Measurements from ENCODE around the gene DAND5. TPM values are rescaled to one million over a fixed set of nuclear protein-coding genes. Genes with fewer than 3 reads are reported as not detected.
A peak's percentile ranks its signal among the peaks of the same experiment; 100 is the strongest.

DAND5 gene
- total RNA-seq, 1 experiment from 2014 or later, result 0.17 TPM

- peak; percentile 50 for DNase-seq (ENCODE audit: low spot score)
- TF ChIP-seq EZH2 (IDR thresholded peaks at IDR 0.05; ENCODE audit: borderline replicate concordance, low read depth, low read length, poor library complexity, severe bottlenecking), result no peak
- TF ChIP-seq CTCF (conservative IDR thresholded peaks at IDR 0.05; ENCODE audit: low read depth, low read length), result no peak
- no peaks in the 10 kb centered on the region for H3K27me3 ChIP-seq (replicated peaks; ENCODE audit: insufficient read depth, low read depth, low read length, poor library complexity)
- CTCF ChIA-PET, result interaction anchor here (0.7 to 1.5 kb wide), 3 partner anchors 20 to 47 kb away, joined by 3 to 4 read pairs (median 4); no protein-coding TSS in a partner anchor
- H3K36me3 ChIP-seq (ENCODE audit: insufficient read depth, low read length, poor library complexity, severe bottlenecking), result no peaks in the 10 kb centered on the region
- BruUV-seq (replicated peaks), result no TSS peak
- no peaks in the 10 kb centered on the region for H3K9me3 ChIP-seq (ENCODE audit: low read depth, low read length, poor library complexity, severe bottlenecking)
- POLR2A ChIA-PET (ENCODE audit: low non-redundant PET), result no interaction called here
- H3K4me3 ChIP-seq (ENCODE audit: low read depth, low read length, poor library complexity, severe bottlenecking), result peak overlapping the region; percentile 38
- intact Hi-C loops (cut with micrococcal nuclease; ENCODE audit: unreplicated experiment), result no loop called here
- H3K4me1 ChIP-seq (ENCODE audit: insufficient read depth, low read length, poor library complexity, severe bottlenecking), result peaks cover 27% of the 10 kb centered on the region
- H3K27ac ChIP-seq (ENCODE audit: low read depth, low read length, poor library complexity, severe bottlenecking), result peak overlapping the region; percentile 72
These were observed 44.9 kb downstream of the DAND5 start for GRCh38 chr19:13014101-13014920.

DNA sequence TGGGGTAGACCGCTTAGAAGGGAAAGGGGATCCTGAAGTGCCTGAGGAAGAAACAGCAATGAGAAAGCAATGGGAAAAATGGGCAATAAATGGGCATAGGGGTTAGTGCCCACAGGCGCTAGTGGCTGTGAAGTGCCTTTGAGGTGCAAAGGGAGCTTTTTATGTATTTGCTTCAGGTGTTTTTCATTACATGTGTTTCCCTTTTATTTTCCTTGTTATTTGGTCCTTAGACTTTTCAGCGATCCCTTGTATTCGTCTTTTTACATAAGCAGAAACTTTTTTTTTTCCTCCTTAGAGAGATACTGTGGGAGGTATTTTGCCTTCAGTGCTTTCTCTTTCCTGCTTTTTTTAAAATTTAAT, 45.5 kb downstream of the DAND5 start:
- no peak for TF ChIP-seq EZH2 (IDR thresholded peaks at IDR 0.05; ENCODE audit: borderline replicate concordance, low read depth, low read length, poor library complexity, severe bottlenecking)
- H3K9me3 ChIP-seq (ENCODE audit: low read depth, low read length, poor library complexity, severe bottlenecking), result no peaks in the 10 kb centered on the region
- CTCF ChIA-PET, result no interaction called here
- H3K4me3 ChIP-seq (ENCODE audit: low read depth, low read length, poor library complexity, severe bottlenecking), result no peak overlapping the region
- H3K4me1 ChIP-seq (ENCODE audit: insufficient read depth, low read length, poor library complexity, severe bottlenecking), result peaks cover 29% of the 10 kb centered on the region
- H3K27me3 ChIP-seq (replicated peaks; ENCODE audit: insufficient read depth, low read depth, low read length, poor library complexity), result no peaks in the 10 kb centered on the region
- POLR2A ChIA-PET (ENCODE audit: low non-redundant PET), result no interaction called here
- no peaks in the 10 kb centered on the region for H3K36me3 ChIP-seq (ENCODE audit: insufficient read depth, low read length, poor library complexity, severe bottlenecking)
- no TSS peak for BruUV-seq (replicated peaks)
- intact Hi-C loops (cut with micrococcal nuclease; ENCODE audit: unreplicated experiment), result no loop called here
- peak overlapping the region; percentile 72 for H3K27ac ChIP-seq (ENCODE audit: low read depth, low read length, poor library complexity, severe bottlenecking)
- no peak for DNase-seq (ENCODE audit: low spot score)

DNA sequence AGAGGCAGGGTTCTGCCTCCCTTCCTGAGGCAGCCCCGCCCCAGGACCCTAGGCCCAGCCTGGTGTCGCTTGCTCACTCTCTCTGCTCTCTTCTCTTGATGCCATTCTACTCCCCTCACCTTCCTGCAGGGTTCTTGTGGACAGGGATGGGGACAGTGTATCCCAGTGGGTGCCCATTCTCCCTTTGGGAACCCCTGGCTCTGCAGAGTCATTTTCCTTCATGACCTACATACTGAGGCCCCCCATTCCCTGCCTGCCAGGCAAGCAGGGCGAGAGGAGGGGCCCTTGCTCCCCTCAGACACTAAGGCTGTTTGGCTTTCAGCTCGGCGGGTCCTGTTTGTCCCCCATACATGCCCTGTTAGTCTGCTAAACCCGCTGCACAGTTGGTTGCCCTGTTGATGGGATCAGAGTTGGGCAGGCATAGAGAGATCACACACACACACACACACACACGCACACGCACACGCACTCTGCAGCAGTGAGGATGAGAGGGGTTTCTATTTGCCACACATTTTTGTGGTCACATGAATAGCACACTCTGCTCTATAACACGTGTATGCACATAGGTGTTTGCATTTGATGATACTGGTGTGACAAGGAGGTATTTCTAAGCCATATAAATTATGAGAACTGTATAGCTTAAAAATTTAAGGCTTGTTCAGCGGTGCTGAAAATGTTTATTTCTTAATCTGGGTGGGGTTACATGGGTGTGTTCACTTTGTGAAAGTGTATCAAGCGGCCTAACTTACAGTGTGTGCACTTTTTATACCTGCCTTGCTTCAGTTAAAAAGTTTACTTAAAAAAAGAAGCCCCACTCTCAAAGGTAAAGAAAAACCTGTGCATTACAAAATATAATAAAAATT, 46.2 kb downstream of the DAND5 start:
- CTCF ChIA-PET, result no interaction called here
- H3K27ac ChIP-seq (ENCODE audit: low read depth, low read length, poor library complexity, severe bottlenecking), result peak overlapping the region; percentile 52
- H3K4me1 ChIP-seq (ENCODE audit: insufficient read depth, low read length, poor library complexity, severe bottlenecking), result peaks cover 35% of the 10 kb centered on the region
- intact Hi-C loops (cut with micrococcal nuclease; ENCODE audit: unreplicated experiment), result no loop called here
- H3K9me3 ChIP-seq (ENCODE audit: low read depth, low read length, poor library complexity, severe bottlenecking), result no peaks in the 10 kb centered on the region
- POLR2A ChIA-PET (ENCODE audit: low non-redundant PET), result no interaction called here
- BruUV-seq (replicated peaks), result no TSS peak
- no peak overlapping the region for H3K4me3 ChIP-seq (ENCODE audit: low read depth, low read length, poor library complexity, severe bottlenecking)
- no peaks in the 10 kb centered on the region for H3K27me3 ChIP-seq (replicated peaks; ENCODE audit: insufficient read depth, low read depth, low read length, poor library complexity)
- DNase-seq (ENCODE audit: low spot score), result peak; percentile 40
- H3K36me3 ChIP-seq (ENCODE audit: insufficient read depth, low read length, poor library complexity, severe bottlenecking), result no peaks in the 10 kb centered on the region
- TF ChIP-seq CTCF (conservative IDR thresholded peaks at IDR 0.05; ENCODE audit: low read depth, low read length) (no peak), EZH2 (IDR thresholded peaks at IDR 0.05; ENCODE audit: borderline replicate concordance, low read depth, low read length, poor library complexity, severe bottlenecking) (no peak)

Measured in A673 (cell line).